ENCODE results near the gene GJB2. TPM values are rescaled to one million over a fixed set of nuclear protein-coding genes. Genes with fewer than 3 reads are reported as not detected.

GJB2 gene
- total RNA-seq, 1 donor, result 3.4 TPM

DNA sequence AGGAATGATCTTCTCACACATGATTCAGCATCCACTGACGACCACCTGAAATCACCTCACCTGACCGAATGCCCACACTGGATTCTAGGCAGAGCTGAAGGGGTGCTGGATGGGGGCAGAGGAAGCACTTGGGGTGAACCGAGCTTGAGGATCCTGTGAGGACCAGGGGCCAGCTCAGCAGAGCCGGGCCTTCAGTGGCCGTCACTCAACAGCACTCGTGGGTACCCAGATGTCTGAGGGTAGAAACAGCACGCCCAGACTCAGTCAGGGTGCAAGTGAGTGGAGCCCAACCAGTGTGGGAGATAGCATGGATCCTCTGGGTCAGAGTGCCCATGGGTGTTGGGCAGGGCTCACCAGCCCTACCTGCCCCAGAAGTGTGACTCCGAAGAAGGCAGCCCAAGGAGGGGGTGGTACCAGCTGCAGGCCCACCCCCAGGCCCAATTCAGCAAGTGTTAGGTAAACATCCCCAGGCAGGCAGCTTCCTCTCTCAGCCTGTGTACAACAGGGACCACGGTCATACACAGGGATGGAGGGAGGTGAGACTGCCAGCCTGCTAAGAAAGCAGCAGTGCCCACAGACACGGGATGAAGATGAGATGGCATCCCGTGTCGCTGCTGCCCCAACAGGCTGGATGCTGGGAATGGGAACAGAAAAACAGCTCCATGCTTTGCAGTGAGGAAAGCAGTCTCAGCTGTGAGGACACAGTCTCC is 48.4 kb downstream of the GJB2 start:
- Histone ChIP-seq H3K27me3 (ENCODE audit: insufficient read depth, low read length) (peaks cover 39% of the 10 kb centered on the region), H3K9me3 (ENCODE audit: low read depth, low read length) (no peaks in the 10 kb centered on the region), H3K4me1 (ENCODE audit: insufficient read depth, low read length) (no peaks in the 10 kb centered on the region), H3K4me3 (ENCODE audit: low read length) (no peak overlapping the region)

DNA sequence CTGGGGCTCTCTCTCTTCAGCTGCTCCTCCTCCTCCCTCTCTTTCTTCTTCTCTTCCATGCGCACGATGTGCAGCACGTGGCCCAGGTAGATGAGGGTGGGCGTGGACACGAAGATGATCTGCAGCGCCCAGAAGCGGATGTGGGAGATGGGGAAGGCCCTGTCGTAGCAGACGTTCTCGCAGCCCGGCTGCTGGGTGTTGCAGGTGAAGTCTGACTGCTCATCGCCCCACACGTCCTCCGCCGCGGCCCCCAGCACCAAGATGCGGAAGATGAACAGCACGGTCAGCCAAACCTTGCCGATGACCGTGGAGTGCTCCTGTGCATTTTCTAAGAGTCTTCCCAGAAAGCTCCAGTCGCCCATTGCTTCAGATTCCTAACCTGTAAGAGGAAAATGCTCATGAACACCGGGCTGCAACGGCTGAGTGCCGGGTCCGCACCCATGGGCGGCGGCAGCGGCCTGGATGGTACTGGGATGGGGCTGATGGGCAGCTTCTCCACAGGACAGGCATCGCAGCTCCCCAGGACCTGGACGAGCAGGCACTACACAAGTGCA is 49.7 kb downstream of the GJB2 start:
- Histone ChIP-seq H3K27me3 (ENCODE audit: insufficient read depth, low read length) (peaks cover 51% of the 10 kb centered on the region), H3K4me3 (ENCODE audit: low read length) (no peak overlapping the region), H3K4me1 (ENCODE audit: insufficient read depth, low read length) (no peaks in the 10 kb centered on the region), H3K9me3 (ENCODE audit: low read depth, low read length) (no peaks in the 10 kb centered on the region)

DNA sequence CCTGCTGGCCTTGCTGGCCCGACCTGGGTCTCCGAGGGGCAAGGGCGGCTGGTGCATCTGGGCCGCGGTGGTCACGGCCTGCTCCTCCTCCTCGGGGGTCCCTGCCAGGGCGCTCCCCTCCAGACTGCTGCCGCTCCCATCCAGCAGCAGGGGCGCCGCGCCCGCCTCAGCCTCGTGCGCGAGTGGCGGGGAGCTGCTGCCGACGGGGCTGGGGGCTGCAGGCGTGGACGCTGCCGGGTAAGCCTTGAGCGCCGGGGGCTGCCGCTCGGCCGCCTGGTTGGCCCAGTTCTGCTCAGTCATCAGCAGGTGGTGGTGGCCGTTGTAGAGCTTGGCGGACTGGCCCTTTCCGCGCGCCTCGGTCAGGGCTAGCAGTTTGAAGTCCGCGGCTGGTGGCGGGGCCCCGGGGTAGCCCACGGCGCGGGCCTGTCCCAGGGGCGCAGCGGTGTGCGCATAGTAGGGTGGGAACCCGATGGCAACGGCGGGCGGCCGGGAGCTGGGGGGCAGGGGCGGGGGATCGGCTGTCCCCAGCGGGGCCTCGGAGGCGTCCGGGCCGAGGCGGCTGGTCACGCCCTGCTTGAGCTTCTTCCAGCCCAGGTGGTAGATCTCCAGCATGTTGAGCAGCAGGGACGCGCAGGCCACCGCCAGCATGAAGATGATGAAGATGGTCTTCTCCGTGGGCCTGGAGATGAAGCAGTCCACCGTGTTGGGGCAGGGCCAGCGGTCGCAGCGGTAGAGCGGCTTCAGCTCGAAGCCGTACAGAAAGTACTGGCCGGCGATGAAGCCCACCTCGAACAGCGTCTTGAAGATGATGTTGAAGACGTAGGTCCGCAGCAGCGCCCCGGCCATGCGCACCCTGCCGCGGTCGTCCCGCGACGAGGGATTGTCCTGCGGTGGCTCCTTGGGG is 50.5 kb downstream of the GJB2 start:
- Histone ChIP-seq H3K4me3 (ENCODE audit: low read length) (no peak overlapping the region), H3K4me1 (ENCODE audit: insufficient read depth, low read length) (no peaks in the 10 kb centered on the region), H3K27me3 (ENCODE audit: insufficient read depth, low read length) (peaks cover 58% of the 10 kb centered on the region), H3K9me3 (ENCODE audit: low read depth, low read length) (no peaks in the 10 kb centered on the region)

DNA sequence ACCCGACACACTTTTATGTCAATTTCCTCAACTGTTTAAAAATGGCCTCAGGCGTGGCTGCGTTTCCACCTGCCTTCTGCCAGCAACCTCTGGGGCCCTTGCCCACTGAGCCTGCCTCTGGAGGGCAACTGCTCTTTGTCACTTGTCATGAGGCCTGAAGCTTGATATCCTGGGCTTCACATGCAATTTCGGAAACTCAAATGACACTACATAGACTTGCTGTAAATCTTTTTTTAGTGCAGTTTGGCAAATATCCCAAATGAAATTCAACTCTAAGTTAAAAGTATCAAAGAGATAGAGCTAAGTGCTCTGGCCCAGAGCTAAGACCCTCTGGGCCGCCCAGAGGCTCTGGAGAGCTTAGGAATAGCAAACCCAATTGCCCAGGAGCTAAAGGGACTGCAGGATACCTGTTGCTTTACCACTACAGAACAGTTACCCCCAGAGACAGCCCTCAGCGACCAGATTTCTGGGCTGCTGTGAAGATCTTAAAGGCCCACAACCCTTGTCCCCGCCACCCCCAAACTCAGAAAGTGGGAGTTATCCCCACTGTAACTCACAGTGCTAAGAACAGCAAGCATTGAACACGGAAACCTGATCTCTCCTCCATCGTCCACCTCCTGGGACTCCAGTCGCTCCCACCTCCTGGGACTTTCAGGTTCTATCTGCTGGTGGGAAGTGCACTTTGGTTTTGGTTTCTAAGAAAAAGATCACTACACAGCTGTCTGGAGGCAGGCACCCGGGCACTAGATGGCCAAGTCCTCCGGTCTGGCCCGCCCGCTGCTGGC is 51.3 kb downstream of the GJB2 start:
- Histone ChIP-seq H3K27me3 (ENCODE audit: insufficient read depth, low read length) (peaks cover 64% of the 10 kb centered on the region), H3K4me3 (ENCODE audit: low read length) (no peak overlapping the region), H3K9me3 (ENCODE audit: low read depth, low read length) (no peaks in the 10 kb centered on the region), H3K4me1 (ENCODE audit: insufficient read depth, low read length) (peaks cover 8% of the 10 kb centered on the region)

DNA sequence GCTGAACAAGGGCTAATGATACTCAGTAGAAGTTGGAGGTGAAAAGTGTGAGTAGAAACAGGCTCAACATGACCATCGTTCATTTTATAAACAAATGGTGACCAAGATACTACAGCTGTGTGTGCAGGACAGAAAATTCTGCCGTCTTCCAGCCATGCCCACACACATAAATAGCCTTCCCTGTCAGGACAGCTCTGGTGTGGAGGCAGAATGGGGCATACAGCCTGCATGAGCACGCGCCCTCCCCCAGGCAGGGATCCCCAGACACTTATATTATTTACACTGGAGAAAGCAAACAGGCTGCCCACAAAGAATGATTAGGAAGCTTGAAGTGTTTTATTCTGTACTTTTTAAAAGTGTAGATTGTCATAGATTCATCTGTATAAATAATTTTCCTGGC is 52.3 kb downstream of the GJB2 start:
- Histone ChIP-seq H3K4me1 (ENCODE audit: insufficient read depth, low read length) (peaks cover 8% of the 10 kb centered on the region), H3K4me3 (ENCODE audit: low read length) (no peak overlapping the region), H3K9me3 (ENCODE audit: low read depth, low read length) (no peaks in the 10 kb centered on the region), H3K27me3 (ENCODE audit: insufficient read depth, low read length) (peaks cover 66% of the 10 kb centered on the region)

DNA sequence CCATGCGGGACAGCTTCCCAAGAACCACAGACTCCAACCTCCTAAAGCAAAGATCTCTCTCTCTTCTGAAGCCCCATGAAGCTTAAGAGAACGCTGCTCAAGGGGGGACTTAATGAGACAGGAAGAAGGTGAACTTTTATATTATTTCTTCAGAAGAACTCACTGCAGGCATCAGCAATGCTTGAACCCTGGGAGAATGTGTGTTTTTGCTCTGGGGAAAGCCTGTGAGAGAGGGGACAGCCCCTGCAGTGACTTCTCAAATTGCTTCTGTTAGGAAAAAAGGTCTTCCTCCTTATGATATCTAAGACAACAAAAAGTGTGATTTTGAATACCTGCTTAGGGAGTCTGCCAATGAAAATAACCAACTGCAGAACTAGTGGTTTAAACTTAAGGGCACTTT is 54.9 kb downstream of the GJB2 start:
- peaks cover 8% of the 10 kb centered on the region for H3K4me1 ChIP-seq (ENCODE audit: insufficient read depth, low read length)
- H3K9me3 ChIP-seq (ENCODE audit: low read depth, low read length), result no peaks in the 10 kb centered on the region
- H3K27me3 ChIP-seq (ENCODE audit: insufficient read depth, low read length), result peaks cover 62% of the 10 kb centered on the region
- H3K4me3 ChIP-seq (ENCODE audit: low read length), result no peak overlapping the region

Other genes with a start within 250 kb of the GJB2 start
- gene ZMYM2, start 234.2 kb downstream of the GJB2 start, total RNA-seq, result 120 TPM
- under 0.01 TPM for gene GJA3, start 31.9 kb downstream of the GJB2 start, total RNA-seq
- gene GJB6, start 39.4 kb upstream of the GJB2 start, total RNA-seq, result 0.94 TPM

Measured in mononuclear cell (primary cell).